Prostate gland (tissue), 2 donors: ENCODE measurements around the gene PDGFD.

Source experiments
- CTCF ChIP-seq, 4 experiments: fragments of 200-600 bp in 2 of 4; fragments of 450-650 bp in 2 of 4; sonication (generic) in 2 of 4; IDR thresholded peaks; 1 replicate in 3 of 4; 2 replicates in 1 of 4; pipeline ENCODE4 v1.5.1; 2016 to 2019; ENCODE audit warnings: antibody characterized with exemption in 4 of 4, mild to moderate bottlenecking in 2 of 4, moderate library complexity in 2 of 4
- POLR2A ChIP-seq: fragments of 450-650 bp; IDR thresholded peaks from one replicate; pipeline ENCODE4 v1.6.1; 2016; ENCODE audit warnings: antibody characterized with exemption, mild to moderate bottlenecking

- TF ChIP-seq POLR2A (no peak), CTCF (IDR thresholded peaks at IDR 0.05) (no peak)
Observed at GRCh38 chr11:104096900-104097299, 67.0 kb downstream of the PDGFD start.
